Kidney (tissue), 14 donors: ENCODE results near the gene HLA-DPB1. TPM values are rescaled to one million over a fixed set of nuclear protein-coding genes. Genes with fewer than 3 reads are reported as not detected.
"Not testable (repeated sequence)": the region's sequence is repeated elsewhere in the genome, so short reads cannot be mapped to it uniquely, and the experiment has no call there.

ENCODE experiments used
- DNase-seq, 5 donors: peaks; one replicate each; pipeline ENCODE4 v3.0.0-alpha.2; 2013 to 2020
- FAIRE-seq: peaks from 2 replicates; lab custom pipeline; 2012; peaks lifted over from hg19 to GRCh38; lab: Jason Lieb, UNC
- H3K27ac ChIP-seq, 2 donors: one replicate each; pipeline ENCODE4 v1.7.0; 2013; ENCODE audit warnings: low read depth in 2 of 2, low read length in 2 of 2, inconsistent platforms in 1 of 2
- H3K27me3 ChIP-seq: one replicate; pipeline ENCODE4 v1.7.1; 2013; ENCODE audit warnings: low read length, inconsistent platforms; ENCODE audit not compliant: control insufficient read depth, insufficient read depth
- H3K36me3 ChIP-seq, 3 donors: one replicate each; pipeline versions ENCODE4 v1.7.0 to v1.7.1; 2013; ENCODE audit warnings: low read length in 3 of 3, control low read depth in 1 of 3, inconsistent platforms in 1 of 3; ENCODE audit not compliant: insufficient read depth in 3 of 3, control insufficient read depth in 2 of 3
- H3K4me1 ChIP-seq, 3 donors: one replicate each; pipeline versions ENCODE4 v1.7.0 to v1.7.1; 2013; ENCODE audit warnings: low read length in 3 of 3, inconsistent platforms in 1 of 3, low read depth in 1 of 3; ENCODE audit not compliant: control insufficient read depth in 2 of 3, insufficient read depth in 2 of 3
- H3K4me3 ChIP-seq, 3 donors: one replicate each; pipeline versions ENCODE4 v1.7.0 to v1.8.1; 2013; ENCODE audit warnings: low read length in 3 of 3, control low read depth in 1 of 3, inconsistent platforms in 1 of 3
- H3K9ac ChIP-seq, 3 donors: one replicate each; pipeline versions ENCODE4 v1.7.0 to v1.7.1; 2013; ENCODE audit warnings: low read length in 3 of 3, control low read depth in 1 of 3, inconsistent platforms in 1 of 3
- H3K9me3 ChIP-seq, 3 donors: one replicate each; pipeline versions ENCODE4 v1.7.0 to v1.7.1; 2013; ENCODE audit warnings: low read length in 3 of 3, control low read depth in 1 of 3, inconsistent platforms in 1 of 3; ENCODE audit not compliant: control insufficient read depth in 2 of 3, insufficient read depth in 1 of 3
- intact Hi-C: fragments of 100-400 bp; cut with DNase I; formaldehyde crosslinking; loops from one replicate; pipeline ENCODE4 v1.11.1; 2022
- polyA plus RNA-seq: library from polyadenylated mRNA; stranded (reverse); fragments of 350-450 nt; fragmentation: Illumina TruSeq; extraction: RNeasy Lipid Tissue Mini Kit (QIAGEN cat#74804); gene quantifications from one replicate; pipeline ENCODE4 v1.2.3, GENCODE V29; 2014; ENCODE audit warnings: low read depth, low replicate concordance; ENCODE audit not compliant: insufficient read depth
- total RNA-seq: library from RNA; stranded (reverse); fragmentation: NEBNext Ultra II Directional; extraction: Animal tissue kit (Norgen Biotek cat#: 25700); gene quantifications from one replicate; pipeline ENCODE4 v1.2.1, GENCODE V29; 2021
- TF ChIP-seq, protein P1 (sequence below): IDR thresholded peaks from 3 replicates; pipeline ENCODE4 v1.5.1; 2012; ENCODE audit warnings: mild to moderate bottlenecking, moderate library complexity, borderline replicate concordance; ENCODE audit not compliant: insufficient read depth; ENCODE audit errors: extremely low read depth
- donor health status: control.
- donor health status: control.
- donor health status: control.
- donor health status: control.
- donor health status: control.
- donor health status: DM: yes; HTN: yes; CAD: no.
- donor health status: Normal renal cell carcinoma (clear cell type).

HLA-DPB1 gene
- total and polyA plus RNA-seq, 2 donors from 2014 or later, result 141 to 181 TPM

DNA sequence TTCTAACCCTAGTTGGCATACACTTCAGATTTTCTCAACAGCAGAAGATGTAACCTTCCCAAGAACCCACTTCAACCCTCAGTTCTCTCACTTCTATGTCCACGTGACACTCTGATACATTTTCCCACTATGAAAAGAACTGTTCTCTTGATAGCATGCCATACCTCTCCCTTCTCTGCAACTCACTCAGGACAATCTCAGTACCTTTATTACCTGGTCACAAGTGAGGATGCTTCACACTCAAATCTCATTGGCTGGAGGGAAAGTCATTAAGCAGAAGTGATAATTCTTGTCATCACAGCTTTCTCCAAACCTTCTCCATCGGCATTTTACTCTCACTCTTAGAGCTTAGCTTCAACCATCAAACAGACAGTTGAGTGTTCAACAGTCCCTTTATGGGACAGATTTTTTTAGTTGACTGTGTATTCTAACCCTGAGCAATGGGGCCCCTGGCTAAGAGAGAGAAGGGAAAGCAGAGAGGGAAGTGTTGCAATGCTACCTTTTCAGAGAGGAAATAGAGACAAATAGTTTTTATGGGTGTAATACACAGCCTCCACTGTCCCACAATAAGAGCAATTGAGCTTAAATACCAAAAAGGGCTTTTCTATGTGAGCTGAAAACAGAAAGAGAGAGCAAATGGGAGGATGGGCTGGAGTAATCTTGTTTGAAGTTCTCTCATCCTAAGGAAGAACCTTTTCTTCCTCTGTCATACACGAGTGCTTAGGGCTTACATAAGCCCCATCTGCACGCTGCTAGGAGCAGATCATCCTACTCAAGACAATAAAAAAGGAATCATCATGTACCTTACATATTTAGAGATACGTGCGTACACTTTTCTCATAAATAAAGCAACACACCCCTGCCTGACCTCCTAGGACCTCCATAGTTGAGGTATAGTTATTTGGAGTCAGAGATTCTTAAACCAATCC, 18.3 kb upstream of the HLA-DPB1 start:
- peaks cover 0 to 2% (median 0%) of the 10 kb centered on the region in 3 donors for H3K4me1 ChIP-seq
- no peaks in the 10 kb centered on the region for H3K36me3 ChIP-seq
- intact Hi-C loops, result no loop called here
- H3K4me3 ChIP-seq, result no peak overlapping the region
- no peaks in the 10 kb centered on the region for H3K9me3 ChIP-seq
- H3K27me3 ChIP-seq, result no peaks in the 10 kb centered on the region
- H3K27ac ChIP-seq, result no peak overlapping the region
- TF ChIP-seq, protein P1, sequence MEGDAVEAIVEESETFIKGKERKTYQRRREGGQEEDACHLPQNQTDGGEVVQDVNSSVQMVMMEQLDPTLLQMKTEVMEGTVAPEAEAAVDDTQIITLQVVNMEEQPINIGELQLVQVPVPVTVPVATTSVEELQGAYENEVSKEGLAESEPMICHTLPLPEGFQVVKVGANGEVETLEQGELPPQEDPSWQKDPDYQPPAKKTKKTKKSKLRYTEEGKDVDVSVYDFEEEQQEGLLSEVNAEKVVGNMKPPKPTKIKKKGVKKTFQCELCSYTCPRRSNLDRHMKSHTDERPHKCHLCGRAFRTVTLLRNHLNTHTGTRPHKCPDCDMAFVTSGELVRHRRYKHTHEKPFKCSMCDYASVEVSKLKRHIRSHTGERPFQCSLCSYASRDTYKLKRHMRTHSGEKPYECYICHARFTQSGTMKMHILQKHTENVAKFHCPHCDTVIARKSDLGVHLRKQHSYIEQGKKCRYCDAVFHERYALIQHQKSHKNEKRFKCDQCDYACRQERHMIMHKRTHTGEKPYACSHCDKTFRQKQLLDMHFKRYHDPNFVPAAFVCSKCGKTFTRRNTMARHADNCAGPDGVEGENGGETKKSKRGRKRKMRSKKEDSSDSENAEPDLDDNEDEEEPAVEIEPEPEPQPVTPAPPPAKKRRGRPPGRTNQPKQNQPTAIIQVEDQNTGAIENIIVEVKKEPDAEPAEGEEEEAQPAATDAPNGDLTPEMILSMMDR, result no peak
- DNase-seq (no peak), FAIRE-seq (no peak)
- H3K9ac ChIP-seq, result no peak overlapping the region

DNA sequence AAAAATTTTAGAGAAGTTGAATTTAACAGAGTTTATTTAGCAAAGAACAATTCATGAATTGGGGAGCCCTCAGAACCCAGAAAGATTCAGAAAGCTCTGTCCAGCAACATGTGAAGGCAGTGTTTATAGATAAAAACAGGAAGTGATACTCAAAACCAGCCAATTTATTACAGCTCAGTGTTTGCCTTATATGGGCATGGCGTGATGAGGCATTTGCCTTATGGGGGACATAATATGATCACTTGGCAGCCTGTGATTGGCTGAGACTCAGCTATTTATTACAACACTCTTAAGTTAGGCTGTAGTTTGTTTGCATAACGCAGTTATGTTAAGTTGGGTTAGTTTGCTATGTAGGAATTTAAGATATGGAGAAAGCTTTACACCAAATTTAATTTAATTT, 13.8 kb upstream of the HLA-DPB1 start:
- no peaks in the 10 kb centered on the region for H3K27me3 ChIP-seq
- H3K4me3 ChIP-seq, result no peak overlapping the region
- H3K4me1 ChIP-seq, result peaks cover 0 to 2% (median 0%) of the 10 kb centered on the region in 3 donors
- TF ChIP-seq, protein P1, result no peak
- intact Hi-C loops, result no loop called here
- FAIRE-seq (no peak), DNase-seq (no peak)
- no peaks in the 10 kb centered on the region for H3K36me3 ChIP-seq
- H3K9ac ChIP-seq, result no peak overlapping the region
- H3K27ac ChIP-seq, result no peak overlapping the region
- H3K9me3 ChIP-seq, result no peaks in the 10 kb centered on the region

DNA sequence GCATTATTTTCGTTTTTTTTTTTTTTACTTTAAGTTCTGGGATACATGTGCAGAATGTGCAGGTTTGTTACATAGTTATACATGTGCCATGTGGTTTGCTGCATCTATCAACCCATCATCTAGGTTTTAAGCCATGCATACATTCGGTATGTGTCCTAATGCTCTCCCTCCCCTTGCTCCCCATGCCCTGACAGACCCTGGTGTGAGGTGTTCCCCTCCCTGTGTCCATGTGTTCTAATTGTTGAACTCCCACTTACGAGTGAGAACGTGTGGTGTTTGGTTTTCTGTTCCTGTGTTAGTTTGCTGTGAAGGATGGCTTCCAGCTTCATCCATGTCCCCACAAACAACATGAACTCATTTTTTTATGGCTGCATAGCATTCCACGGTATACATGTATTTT, 12.4 kb upstream of the HLA-DPB1 start:
- H3K9ac ChIP-seq, DNase-seq, H3K4me3 ChIP-seq, H3K4me1 ChIP-seq, intact Hi-C loops, H3K27ac ChIP-seq, H3K9me3 ChIP-seq, H3K36me3 ChIP-seq, FAIRE-seq, H3K27me3 ChIP-seq: not testable (repeated sequence)

DNA sequence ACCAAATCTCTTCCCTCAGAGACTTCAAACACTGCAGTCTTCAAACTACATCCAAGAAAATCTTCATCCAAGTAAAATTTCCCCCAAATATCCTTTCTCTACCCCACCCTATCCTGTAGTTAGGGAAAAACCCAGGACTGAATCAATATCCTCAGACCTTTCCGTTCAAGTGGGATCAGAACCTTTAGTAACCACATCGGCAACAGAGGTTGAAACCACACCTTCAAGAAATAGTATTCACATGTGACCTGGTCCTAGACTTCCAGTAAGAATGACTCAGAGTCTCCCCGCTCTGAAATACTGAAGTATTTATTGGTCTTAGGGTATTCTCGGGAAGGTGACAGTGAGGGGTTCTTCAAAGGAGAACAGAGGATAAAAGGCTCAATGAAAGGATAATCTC, 11.1 kb upstream of the HLA-DPB1 start:
- Histone ChIP-seq H3K4me1 (peaks cover 0 to 2% (median 0%) of the 10 kb centered on the region in 3 donors), H3K9me3 (no peaks in the 10 kb centered on the region), H3K9ac (no peak overlapping the region), H3K4me3 (no peak overlapping the region), H3K27me3 (no peaks in the 10 kb centered on the region), H3K27ac (no peak overlapping the region), H3K36me3 (peaks cover 0 to 2% (median 0%) of the 10 kb centered on the region in 3 donors)
- FAIRE-seq (no peak), DNase-seq (no peak)
- intact Hi-C loops, result no loop called here
- TF ChIP-seq, protein P1, result no peak
